C1 segment of cervical spinal cord (tissue), 14 donors: ENCODE data around the gene TARS3.

Experiments
- DNase-seq, 14 donors: peaks; one replicate each; lab custom pipeline; 2025; lab: John Stamatoyannopoulos, UW

TARS3 gene

DNA sequence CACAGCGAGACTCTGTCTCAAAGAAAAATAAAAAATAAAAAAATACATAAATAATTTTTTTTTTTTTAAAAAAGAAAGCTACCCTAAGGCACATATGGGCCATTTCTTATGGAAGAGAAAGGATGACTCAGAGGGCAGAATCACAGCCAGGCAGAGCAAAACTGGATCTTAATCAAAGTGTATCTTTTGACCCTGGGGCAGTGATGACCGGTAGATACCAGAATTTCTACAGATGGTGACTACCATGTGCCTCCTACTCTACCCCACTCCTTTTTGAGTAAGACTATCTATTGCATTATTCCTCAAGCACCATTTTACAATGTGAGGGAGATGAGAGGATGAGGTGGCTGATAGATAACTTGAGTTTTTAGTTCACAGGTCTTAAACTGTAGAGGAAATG is 26.0 kb downstream of the TARS3 start:
- no peak for DNase-seq

DNA sequence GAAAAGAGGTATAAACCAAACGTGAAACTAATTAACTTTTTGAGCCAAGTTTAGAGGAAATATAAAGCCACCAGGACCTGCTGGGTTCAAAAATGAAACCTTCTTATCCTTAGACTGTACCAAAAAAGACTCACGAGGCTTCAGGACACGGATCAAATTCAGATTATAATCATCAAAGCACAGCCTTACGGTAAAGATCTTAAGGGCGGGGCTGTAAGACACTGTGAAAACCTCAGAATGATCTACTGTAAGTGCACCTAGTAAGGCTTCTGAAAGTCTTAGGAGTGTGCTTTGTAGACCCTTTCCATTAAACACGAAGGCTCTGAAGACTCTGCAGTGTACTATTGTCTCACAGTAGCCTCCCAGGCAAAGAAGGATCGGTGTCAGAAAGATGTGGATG is 26.8 kb downstream of the TARS3 start:
- DNase-seq: no peak

DNA sequence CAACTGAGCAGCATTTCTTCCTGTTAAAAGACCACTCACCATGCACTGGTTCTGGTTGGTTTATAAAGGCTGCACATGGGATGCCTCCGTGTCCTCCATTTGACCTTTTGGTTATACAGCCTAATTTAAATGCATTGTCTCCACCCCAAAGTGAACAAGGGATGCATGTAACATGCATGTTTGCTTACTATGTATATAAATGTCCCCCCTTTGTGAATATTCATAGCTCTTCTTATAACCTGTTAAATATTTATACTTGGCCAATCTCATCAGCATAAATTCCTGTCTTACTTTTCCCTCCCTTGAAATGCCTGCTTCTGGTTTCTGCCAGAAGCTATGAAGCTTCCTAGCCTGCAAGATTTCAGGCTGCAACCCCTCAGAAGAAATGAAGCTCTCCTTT is 27.4 kb downstream of the TARS3 start:
- no peak for DNase-seq

DNA sequence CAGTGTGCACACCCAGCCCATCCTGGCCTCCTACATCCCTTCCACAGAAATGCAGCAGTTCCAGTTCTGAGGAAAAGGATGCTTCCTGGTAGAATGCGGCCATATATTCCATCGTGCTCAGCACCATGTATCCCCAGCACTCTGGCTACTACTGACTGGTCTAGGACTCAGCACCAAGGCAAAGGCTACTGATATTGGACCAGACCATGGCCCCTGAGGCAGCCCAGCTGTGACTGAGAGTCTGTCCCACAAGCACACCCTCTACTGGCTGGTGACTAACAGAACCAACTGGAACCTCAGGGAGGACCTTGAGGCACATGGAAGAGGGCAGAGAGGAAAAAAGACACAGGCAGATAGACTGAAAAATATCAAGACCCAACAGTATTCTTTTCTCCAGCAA is 30.0 kb downstream of the TARS3 start:
- DNase-seq: no peak

DNA sequence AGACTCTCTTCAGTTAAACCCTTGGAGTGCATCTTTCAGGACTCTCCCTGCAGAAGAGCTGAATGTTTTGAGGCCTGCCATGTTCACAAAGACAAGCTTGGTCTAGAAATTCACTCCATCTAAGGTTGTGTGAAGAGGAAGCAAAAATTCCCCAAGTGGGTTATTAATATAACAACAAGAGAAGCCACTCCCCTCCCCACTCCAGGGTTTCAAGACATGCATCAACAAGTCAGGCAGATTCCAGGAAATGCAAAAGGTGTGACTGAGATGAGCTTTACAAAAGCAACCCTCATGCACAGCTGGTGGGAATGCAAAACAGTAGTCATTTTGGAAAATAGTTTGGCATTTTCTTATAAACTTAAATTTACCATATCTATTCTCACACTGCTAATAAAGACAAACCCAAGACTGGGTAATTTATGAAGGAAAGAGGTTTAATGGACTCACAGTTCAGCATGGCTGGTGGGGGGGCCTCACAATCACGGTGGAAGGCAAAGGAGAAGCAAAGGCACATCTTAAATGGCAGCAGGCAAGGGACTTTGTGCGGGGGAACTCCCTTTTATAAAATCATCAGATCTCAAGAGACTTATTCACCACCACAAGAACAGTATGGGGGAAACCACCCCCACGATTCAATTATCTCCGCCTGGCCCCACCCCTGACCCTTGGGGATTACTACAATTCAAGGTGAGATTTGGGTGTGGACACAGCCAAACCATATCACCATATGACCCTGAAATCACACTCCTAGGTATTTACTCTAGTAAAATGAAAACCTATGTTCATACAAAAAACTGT is 31.3 kb downstream of the TARS3 start:
- DNase-seq: no peak

DNA sequence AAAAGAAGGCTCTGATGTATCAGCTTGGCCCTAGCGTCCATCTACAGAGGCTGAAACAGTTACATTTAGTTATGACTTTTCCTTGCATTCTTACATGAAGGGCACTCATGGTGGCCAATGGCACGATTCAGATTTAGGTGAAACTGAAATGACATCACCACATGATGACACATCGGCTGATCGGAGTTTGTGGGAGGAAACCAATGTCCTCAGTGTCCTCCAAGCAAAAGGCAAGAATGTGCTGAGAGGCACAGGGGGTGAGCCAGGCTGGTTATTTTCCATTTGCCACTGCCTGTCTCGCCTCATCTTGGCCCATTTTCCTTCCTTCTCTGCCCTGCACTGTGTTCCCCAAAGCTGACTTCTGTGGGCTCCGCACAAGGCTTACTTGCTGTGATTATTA is 34.4 kb downstream of the TARS3 start:
- DNase-seq: no peak

DNA sequence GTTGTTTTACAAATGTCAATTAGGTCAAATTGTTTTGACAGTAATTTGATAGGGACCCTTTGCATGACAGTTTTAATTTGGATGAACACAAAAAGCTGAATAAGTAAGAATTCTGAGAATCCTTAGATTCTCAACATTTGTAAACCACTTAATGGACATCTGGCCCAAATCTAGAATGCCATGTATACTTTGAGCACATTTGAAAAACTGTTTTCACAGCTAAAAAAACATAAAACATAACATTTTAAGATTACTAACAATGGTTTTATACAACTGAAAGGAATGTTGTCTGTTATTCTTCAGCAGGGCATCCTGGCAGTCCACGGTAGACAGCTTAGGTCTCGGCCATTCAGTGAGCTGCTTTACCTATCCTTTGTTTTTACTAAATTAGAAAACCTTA is 37.6 kb downstream of the TARS3 start:
- DNase-seq: no peak

DNA sequence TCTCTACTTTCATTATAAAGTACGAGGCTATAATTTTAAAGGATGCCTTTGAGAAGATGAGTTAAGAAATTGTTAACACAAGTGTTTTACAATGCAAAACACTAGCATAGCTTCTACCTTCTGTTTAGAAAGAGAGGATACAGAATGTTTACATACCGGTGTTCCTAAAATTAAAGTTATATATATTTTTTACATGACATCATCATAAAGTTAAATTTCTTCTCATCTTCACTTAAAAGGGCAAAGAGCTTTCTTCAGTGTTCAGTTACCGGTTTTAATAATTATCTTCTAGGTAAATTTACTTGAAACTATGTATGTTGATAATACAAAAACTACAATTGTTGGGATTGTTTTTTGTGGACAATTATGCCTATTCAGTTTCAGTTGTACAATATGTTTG is 39.4 kb downstream of the TARS3 start:
- DNase-seq: no peak

DNA sequence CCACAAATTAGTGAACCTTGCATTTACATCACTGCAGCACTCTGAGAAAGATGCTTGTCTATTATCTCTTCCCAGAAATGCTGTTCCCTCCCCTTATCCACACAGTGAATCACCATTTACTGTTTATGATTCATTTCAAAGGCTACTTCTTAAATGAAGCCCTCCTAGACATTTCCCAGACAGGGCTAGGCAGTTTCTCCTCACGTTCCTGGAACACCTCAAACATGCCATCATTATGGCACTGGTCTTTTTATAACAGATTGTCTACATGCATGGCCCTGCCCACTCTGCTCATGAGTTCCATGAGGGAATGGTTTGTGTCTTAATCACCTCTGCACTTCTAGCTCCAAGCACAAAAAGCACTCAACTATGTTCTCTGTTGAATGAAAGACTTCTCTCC is 39.9 kb downstream of the TARS3 start:
- no peak for DNase-seq

DNA sequence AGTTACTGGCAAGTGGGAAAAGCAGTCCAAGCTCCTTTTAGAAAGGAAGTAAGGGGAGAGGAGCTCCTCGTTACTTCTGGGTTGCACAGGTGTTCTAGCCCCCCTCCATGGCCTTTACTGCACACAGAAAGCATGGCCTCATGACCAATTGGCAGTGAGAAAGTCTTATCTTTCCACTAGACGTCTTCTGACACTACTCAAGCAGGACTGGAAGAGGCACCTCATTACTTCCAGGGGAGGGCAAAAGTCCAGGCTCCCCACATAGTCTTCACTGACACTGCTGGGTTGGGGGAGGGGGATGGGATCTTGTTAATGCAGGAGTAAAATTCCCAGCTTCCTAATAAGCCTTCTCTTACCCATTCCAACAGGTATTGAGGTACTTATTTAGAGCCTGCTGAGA is 44.5 kb downstream of the TARS3 start:
- DNase-seq: no peak

DNA sequence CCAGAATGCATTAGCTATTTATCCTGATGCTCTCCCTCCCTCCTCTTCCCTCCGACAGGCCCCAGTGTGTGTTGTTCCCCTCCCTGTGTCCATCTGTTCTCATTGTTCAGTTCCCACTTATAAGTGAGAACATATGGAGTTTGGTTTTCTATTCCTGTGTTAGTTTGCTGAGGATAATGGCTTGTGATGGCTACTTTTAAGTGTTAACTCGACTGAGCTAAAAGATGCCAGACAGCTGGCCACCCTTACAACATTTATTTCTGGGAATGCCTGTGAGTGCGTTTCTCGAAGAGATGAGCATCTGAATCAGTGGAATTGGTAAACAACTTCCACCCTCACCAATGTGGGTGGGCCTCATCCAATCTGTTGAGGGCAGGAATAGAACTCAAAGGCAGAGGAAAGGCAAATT is 47.3 kb downstream of the TARS3 start:
- peak in 1 of 14 donors; percentile 87 for DNase-seq

DNA sequence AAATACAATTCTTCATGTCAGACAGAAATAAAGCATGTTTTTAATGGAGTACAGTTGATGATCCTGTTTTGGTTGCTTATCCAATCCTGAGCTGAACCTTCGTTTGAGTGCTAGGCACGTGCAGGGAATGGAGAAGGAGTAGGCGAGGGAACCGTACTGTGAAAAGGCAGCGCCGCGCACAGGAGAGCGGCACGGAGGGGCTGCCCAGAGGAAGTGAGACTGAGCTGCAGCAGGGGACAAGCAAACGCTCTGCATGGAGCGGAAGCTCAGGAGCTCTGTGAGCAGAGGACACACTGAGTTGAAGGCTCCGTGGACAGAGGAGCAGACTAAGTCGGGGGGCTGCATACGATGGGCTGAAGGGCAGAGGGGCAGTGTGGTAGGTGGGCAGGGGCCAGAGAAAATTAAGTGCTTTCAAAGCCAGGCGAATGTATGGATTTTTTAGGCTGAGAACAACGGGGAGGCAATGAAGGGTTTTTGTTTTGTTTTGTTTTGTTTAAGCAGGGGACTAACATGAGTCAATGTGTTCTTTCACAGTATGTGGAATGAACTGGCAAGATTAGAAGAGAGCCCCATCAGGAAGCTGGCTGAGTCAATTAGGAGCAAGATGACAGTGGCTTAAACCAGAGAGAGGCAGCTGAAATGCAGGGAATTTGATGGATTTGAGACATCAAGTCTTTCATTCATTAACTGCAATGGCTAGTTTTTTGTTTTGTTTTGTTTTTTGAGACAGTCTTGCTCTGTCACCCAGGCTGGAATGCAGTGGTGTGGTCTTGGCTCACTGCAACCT is 48.3 kb downstream of the TARS3 start:
- peak in 4 of 14 donors; percentile 10 to 80 (median 16) for DNase-seq

DNA sequence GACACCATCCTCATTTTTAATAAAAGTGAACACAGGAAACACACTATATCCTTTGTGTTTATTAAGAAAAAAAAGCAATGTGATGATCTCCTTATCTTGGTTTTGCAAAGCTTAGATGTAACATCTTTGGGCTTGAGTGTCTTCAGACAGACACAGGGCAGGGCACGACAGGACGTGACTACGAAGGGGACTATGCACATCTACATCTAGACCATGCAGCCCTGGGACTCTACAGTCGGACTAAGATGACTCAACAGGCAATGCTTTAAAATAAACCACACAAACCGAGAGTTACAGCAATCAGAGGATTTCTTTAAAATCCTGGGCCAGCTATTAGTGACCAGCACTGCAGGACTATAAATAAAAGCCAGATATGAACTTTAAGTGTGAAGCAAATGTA is 49.3 kb downstream of the TARS3 start:
- DNase-seq: no peak

DNA sequence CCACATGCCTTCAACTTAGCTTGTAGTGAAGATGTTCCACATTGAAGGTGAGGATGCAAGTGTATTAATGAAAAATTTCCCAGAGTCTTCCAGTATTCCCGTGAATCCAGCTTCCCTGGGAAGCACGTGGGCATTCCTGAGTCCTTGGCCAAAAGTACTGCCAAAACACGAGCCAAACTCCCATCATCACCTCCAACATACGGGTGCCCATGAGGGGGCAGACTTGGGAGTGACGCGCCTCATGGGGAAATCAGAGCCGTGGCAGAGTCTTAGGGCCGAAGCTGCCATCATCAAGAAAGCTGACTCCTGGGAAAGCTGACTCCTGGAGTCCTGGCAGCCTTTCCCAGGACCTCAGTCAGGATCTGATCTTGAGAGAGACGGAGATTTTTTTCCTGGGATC is 52.0 kb downstream of the TARS3 start:
- DNase-seq: peak in 1 of 14 donors; percentile 7

DNA sequence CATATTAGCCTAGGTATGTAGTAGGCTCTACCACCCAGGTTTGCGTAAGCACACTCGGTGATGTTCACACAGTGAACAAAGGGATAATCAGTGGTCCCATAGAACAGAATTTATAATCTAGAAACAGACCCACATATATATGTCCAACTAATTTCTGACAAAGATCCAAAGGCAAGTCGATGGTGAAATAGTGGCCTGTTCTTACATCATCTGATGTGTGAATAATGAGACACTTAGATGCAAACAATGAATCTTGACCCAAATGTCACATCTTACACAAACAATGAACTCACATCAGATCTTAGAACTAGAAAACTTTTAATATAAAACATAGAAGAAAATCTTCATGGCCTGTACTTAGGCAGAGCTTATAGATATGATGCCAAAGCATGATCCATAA is 54.5 kb downstream of the TARS3 start:
- no peak for DNase-seq

DNA sequence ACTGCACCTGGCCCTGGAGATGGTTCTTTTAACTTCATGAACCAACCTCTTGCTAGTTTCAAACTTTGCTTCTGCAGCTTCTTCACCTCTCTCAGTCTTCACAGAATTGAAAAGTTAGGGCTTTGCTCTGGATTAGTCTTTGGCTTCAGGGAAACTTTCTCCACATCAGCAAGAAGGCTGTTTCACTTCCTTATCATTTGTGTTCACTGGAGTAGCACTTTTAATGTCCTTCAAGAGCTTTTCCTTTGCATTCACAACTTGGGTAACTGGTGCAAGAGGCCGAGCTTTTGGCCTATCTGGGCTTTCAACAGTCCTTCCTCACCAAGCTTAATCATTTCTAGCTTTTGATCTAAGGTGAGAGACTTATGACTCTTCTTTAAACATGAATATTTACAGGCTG is 56.4 kb downstream of the TARS3 start:
- no peak for DNase-seq

DNA sequence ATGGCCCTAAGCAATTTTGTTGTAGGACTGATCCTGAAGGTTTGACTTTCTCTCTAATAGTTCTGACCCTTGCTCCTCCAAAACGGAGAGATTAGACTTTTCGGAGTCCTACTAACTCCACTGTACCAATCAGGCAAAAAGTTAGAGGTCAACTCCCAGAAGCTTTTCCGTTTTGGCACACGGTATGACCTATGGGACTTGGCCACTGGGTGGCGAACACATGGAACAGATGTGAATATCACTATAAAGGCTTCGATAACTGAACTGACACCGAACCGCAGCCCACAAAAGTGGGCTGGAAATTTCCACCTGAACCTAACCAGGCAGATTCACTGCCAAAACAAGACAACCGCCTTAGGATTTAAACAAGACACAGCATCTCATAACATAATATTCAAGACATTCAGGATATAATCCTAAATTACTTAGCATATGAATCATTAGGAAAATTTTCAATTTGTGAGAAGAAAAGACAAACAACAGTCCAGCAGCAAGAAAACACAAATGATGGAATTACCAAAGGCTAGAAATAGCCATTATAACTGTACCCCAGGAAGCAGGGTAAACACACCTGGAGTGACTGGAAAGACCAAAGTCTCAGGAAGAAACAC is 59.9 kb downstream of the TARS3 start:
- peak in 2 of 14 donors; percentile 19 to 28 for DNase-seq

DNA sequence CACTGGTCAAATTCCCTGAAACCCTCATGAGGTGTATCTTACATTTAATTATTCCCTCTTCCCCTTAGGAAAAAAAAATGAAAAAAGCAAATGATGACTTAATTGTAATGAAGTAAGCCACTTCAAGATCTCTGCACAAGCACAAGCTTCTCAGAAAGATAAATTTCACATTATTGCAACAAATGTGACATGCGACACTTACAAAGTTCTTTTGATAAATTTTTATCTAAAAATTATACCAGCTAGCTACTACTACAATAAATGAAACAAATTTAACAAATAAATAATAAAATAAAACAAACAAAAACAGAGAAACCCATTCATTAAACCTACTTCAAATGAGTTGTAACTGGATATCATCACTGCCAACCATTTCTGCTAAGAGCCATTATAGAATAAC is 62.1 kb downstream of the TARS3 start:
- no peak for DNase-seq

DNA sequence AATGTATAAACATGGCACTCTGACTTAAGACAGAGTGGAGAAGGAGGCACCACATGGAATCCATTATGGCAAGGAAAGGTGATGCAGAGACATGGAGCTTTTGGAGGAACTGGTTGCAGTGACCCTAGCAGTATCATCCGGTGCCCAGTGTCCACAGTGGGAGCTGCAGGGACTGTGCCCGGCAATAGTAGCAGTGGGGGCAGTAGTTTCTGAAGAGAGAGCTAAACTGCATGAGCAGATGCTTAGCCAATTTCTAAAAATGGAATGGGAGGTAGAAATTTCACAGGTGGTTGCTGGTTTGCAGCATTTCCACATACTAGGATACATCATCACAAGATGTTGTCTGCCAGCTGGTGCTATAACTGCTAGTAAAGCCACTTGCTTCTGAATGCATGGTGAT is 64.3 kb downstream of the TARS3 start:
- DNase-seq: no peak

DNA sequence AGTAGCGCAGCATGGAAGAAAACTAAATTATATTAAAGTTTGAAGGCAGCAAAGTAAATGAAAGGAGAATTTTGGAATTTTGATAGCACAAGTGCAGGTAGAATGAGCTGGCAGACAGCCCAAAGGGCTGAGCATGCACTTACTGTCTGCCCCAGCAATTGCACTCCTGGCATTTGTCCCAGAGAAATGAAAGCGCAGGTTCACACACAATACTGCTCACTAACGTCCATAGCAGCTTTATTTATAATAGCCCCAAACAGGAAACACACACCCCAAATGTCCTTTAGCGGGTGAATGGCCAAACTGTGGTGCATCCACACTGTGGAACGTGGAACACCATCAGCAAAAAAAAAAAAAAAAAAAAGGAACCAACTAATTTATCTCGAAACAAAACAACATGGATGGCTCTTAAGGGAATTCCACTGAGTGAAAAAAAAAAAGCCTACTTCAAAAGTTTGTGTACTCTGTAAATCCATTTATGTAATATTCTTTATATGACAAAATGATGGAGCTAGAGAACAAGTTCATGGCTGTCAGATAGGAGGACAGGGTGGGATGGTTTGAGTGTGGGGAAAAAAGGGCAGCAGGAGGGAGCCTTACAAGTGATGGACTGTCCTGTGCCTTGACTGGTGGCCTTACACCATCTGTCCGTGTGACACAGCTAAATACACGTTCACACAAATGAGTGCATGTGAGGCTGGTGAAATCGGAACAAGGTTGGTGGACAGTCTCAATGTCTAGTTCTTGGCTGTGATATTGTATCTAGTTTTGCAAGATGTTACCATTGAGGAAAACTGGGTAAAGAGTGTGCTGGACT is 66.1 kb downstream of the TARS3 start:
- DNase-seq: no peak

DNA sequence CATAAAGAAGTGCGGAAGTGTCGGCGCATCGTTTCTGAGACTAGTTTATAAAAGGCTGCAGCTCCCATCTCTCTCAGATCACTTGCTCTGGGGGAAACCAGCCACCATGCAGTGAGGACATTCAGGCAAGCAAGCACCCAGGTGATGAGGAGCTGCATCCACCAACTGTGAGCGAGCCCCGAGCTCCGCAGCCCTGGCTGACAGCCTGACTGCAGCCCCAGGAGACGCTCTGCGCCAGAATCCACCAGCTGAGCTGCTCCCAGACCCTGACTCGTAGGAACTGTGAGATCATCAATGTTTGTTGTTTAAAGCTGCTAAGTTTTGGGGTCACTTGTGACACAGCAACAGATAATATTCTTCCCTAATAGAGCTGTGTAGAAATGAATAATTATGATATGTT is 67.1 kb downstream of the TARS3 start:
- no peak for DNase-seq
